IgD-negative memory B cell (primary cell): ENCODE results near the gene SLC28A3. TPM values are rescaled to one million over a fixed set of nuclear protein-coding genes. Genes with fewer than 3 reads are reported as not detected.
"Not testable (repeated sequence)": the region's sequence is repeated elsewhere in the genome, so short reads cannot be mapped to it uniquely, and the experiment has no call there.

Source experiments
- H3K27ac Mint-ChIP-seq, 3 donors: one replicate each; pipeline ENCODE4 v1.8.0; 2020 to 2022; ENCODE audit warnings: mild to moderate bottlenecking in 3 of 3, mixed read lengths in 3 of 3, moderate library complexity in 1 of 3
- H3K27me3 Mint-ChIP-seq: one replicate; pipeline ENCODE4 v1.8.0; 2021; ENCODE audit warnings: mixed read lengths
- H3K36me3 Mint-ChIP-seq: one replicate; pipeline ENCODE4 v1.8.0; 2020; ENCODE audit warnings: mild to moderate bottlenecking, mixed read lengths
- H3K4me1 Mint-ChIP-seq, 3 donors: one replicate each; pipeline ENCODE4 v1.8.0; 2020 to 2022; ENCODE audit warnings: mixed read lengths in 3 of 3, mild to moderate bottlenecking in 1 of 3
- H3K4me3 Mint-ChIP-seq, 4 donors: one replicate each; pipeline ENCODE4 v1.8.0; 2020 to 2022; ENCODE audit warnings: mild to moderate bottlenecking in 4 of 4, mixed read lengths in 4 of 4, moderate library complexity in 3 of 4
- H3K9me3 Mint-ChIP-seq, 3 donors: one replicate each; pipeline ENCODE4 v1.8.0; 2020 to 2021; ENCODE audit warnings: mixed read lengths in 3 of 3, mild to moderate bottlenecking in 1 of 3
- polyA plus RNA-seq: library from polyadenylated mRNA; unstranded; fragments of 300-500 nt; fragmentation: Illumina TruSeq; gene quantifications from one replicate; pipeline ENCODE4 v1.2.3, GENCODE V29; 2021

The SLC28A3 gene
- polyA plus RNA-seq, 1 donor from 2014 or later = not detected

- H3K9me3 Mint-ChIP-seq, H3K4me1 Mint-ChIP-seq, H3K4me3 Mint-ChIP-seq, H3K36me3 Mint-ChIP-seq, H3K27ac Mint-ChIP-seq: not testable (repeated sequence)
- peaks cover 11% of the 10 kb centered on the region for H3K27me3 Mint-ChIP-seq
These were observed 27.2 kb upstream of the SLC28A3 start for GRCh38 chr9:84367726-84368125.

- Mint-ChIP-seq H3K4me3 (no peak overlapping the region), H3K36me3 (no peaks in the 10 kb centered on the region), H3K4me1 (no peaks in the 10 kb centered on the region), H3K27ac (no peak overlapping the region), H3K27me3 (peaks cover 4% of the 10 kb centered on the region), H3K9me3 (peaks cover 4 to 10% (median 10%) of the 10 kb centered on the region in 3 donors)
These were observed 26.1 kb upstream of the SLC28A3 start for GRCh38 chr9:84366683-84367082.

- H3K36me3 Mint-ChIP-seq, H3K27me3 Mint-ChIP-seq, H3K4me3 Mint-ChIP-seq, H3K27ac Mint-ChIP-seq, H3K9me3 Mint-ChIP-seq, H3K4me1 Mint-ChIP-seq: not testable (repeated sequence)
These were observed 24.4 kb upstream of the SLC28A3 start for GRCh38 chr9:84364894-84365490.

GRCh38 chr9:84361645-84362044 is 21.1 kb upstream of the SLC28A3 start:
- peaks cover 4% of the 10 kb centered on the region for H3K27me3 Mint-ChIP-seq
- no peaks in the 10 kb centered on the region for H3K4me1 Mint-ChIP-seq
- no peak overlapping the region for H3K27ac Mint-ChIP-seq
- H3K36me3 Mint-ChIP-seq = no peaks in the 10 kb centered on the region
- H3K4me3 Mint-ChIP-seq = no peak overlapping the region
- peaks cover 4 to 10% (median 10%) of the 10 kb centered on the region in 3 donors for H3K9me3 Mint-ChIP-seq

GRCh38 chr9:84357275-84357674 is 16.7 kb upstream of the SLC28A3 start:
- H3K4me1 Mint-ChIP-seq = no peaks in the 10 kb centered on the region

GRCh38 chr9:84354035-84354434 is 13.5 kb upstream of the SLC28A3 start:
- H3K27me3 Mint-ChIP-seq = no peaks in the 10 kb centered on the region
- H3K27ac Mint-ChIP-seq = no peak overlapping the region
- H3K4me3 Mint-ChIP-seq = no peak overlapping the region
- peaks cover 0 to 1% (median 0%) of the 10 kb centered on the region in 3 donors for H3K9me3 Mint-ChIP-seq
- no peaks in the 10 kb centered on the region for H3K36me3 Mint-ChIP-seq
- H3K4me1 Mint-ChIP-seq = no peaks in the 10 kb centered on the region

More at GRCh38 chr9:84357275-84357674, 16.7 kb upstream of the SLC28A3 start:
- Mint-ChIP-seq H3K9me3 (peaks cover 0 to 2% (median 1%) of the 10 kb centered on the region in 3 donors), H3K27ac (no peak overlapping the region), H3K27me3 (no peaks in the 10 kb centered on the region), H3K36me3 (no peaks in the 10 kb centered on the region), H3K4me3 (no peak overlapping the region)

GRCh38 chr9:84349671-84350070 is 9.1 kb upstream of the SLC28A3 start:
- H3K4me3 Mint-ChIP-seq = no peak overlapping the region
- no peak overlapping the region for H3K27ac Mint-ChIP-seq
- no peaks in the 10 kb centered on the region for H3K4me1 Mint-ChIP-seq
- no peaks in the 10 kb centered on the region for H3K27me3 Mint-ChIP-seq
- no peaks in the 10 kb centered on the region for H3K36me3 Mint-ChIP-seq
- no peaks in the 10 kb centered on the region for H3K9me3 Mint-ChIP-seq

GRCh38 chr9:84343111-84343521 is 2.6 kb upstream of the SLC28A3 start:
- Mint-ChIP-seq H3K4me1 (no peaks in the 10 kb centered on the region), H3K9me3 (no peaks in the 10 kb centered on the region), H3K27ac (no peak overlapping the region), H3K27me3 (peaks cover 4% of the 10 kb centered on the region), H3K36me3 (no peaks in the 10 kb centered on the region), H3K4me3 (no peak overlapping the region)

- Mint-ChIP-seq H3K36me3 (no peaks in the 10 kb centered on the region), H3K4me3 (no peak overlapping the region), H3K27me3 (peaks cover 4% of the 10 kb centered on the region), H3K4me1 (no peaks in the 10 kb centered on the region), H3K9me3 (no peaks in the 10 kb centered on the region), H3K27ac (no peak overlapping the region)
These were observed 596 bp downstream of the SLC28A3 start for GRCh38 chr9:84339962-84340361.

GRCh38 chr9:84339503-84339902 is 1.1 kb downstream of the SLC28A3 start:
- no peaks in the 10 kb centered on the region for H3K9me3 Mint-ChIP-seq
- H3K36me3 Mint-ChIP-seq = no peaks in the 10 kb centered on the region
- H3K27me3 Mint-ChIP-seq = peaks cover 4% of the 10 kb centered on the region
- H3K27ac Mint-ChIP-seq = no peak overlapping the region
- peak overlapping the region in 1 of 4 donors; percentile 52 for H3K4me3 Mint-ChIP-seq
- no peaks in the 10 kb centered on the region for H3K4me1 Mint-ChIP-seq

- Mint-ChIP-seq H3K4me3 (no peak overlapping the region), H3K27ac (no peak overlapping the region), H3K36me3 (no peaks in the 10 kb centered on the region), H3K27me3 (peaks cover 4% of the 10 kb centered on the region), H3K9me3 (no peaks in the 10 kb centered on the region), H3K4me1 (no peaks in the 10 kb centered on the region)
These were observed 1.8 kb downstream of the SLC28A3 start for GRCh38 chr9:84338792-84339191.

- Mint-ChIP-seq H3K27ac (no peak overlapping the region), H3K4me3 (no peak overlapping the region), H3K4me1 (no peaks in the 10 kb centered on the region), H3K36me3 (no peaks in the 10 kb centered on the region), H3K9me3 (no peaks in the 10 kb centered on the region), H3K27me3 (peaks cover 3% of the 10 kb centered on the region)
These were observed 3.3 kb downstream of the SLC28A3 start for GRCh38 chr9:84337252-84337651.

GRCh38 chr9:84331119-84331809 is 9.3 kb downstream of the SLC28A3 start:
- peaks cover 0 to 1% (median 0%) of the 10 kb centered on the region in 3 donors for H3K4me1 Mint-ChIP-seq
- H3K4me3 Mint-ChIP-seq = no peak overlapping the region
- no peak overlapping the region for H3K27ac Mint-ChIP-seq
- peaks cover 3% of the 10 kb centered on the region for H3K27me3 Mint-ChIP-seq
- no peaks in the 10 kb centered on the region for H3K36me3 Mint-ChIP-seq
- peaks cover 1 to 7% (median 4%) of the 10 kb centered on the region in 3 donors for H3K9me3 Mint-ChIP-seq

- H3K4me3 Mint-ChIP-seq = no peak overlapping the region
- H3K9me3 Mint-ChIP-seq = peaks cover 1 to 7% (median 4%) of the 10 kb centered on the region in 3 donors
- peaks cover 3% of the 10 kb centered on the region for H3K27me3 Mint-ChIP-seq
- H3K36me3 Mint-ChIP-seq = no peaks in the 10 kb centered on the region
- H3K27ac Mint-ChIP-seq = no peak overlapping the region
- peaks cover 0 to 1% (median 0%) of the 10 kb centered on the region in 3 donors for H3K4me1 Mint-ChIP-seq
These were observed 10.3 kb downstream of the SLC28A3 start for GRCh38 chr9:84330246-84330645.

- Mint-ChIP-seq H3K4me1 (peaks cover 0 to 1% (median 0%) of the 10 kb centered on the region in 3 donors), H3K27me3 (peaks cover 2% of the 10 kb centered on the region), H3K4me3 (no peak overlapping the region), H3K27ac (no peak overlapping the region), H3K36me3 (no peaks in the 10 kb centered on the region), H3K9me3 (peaks cover 1 to 7% (median 4%) of the 10 kb centered on the region in 3 donors)
These were observed 13.4 kb downstream of the SLC28A3 start for GRCh38 chr9:84327184-84327583.
